ENCODE results near the gene ACSS3.

The ACSS3 gene

DNA sequence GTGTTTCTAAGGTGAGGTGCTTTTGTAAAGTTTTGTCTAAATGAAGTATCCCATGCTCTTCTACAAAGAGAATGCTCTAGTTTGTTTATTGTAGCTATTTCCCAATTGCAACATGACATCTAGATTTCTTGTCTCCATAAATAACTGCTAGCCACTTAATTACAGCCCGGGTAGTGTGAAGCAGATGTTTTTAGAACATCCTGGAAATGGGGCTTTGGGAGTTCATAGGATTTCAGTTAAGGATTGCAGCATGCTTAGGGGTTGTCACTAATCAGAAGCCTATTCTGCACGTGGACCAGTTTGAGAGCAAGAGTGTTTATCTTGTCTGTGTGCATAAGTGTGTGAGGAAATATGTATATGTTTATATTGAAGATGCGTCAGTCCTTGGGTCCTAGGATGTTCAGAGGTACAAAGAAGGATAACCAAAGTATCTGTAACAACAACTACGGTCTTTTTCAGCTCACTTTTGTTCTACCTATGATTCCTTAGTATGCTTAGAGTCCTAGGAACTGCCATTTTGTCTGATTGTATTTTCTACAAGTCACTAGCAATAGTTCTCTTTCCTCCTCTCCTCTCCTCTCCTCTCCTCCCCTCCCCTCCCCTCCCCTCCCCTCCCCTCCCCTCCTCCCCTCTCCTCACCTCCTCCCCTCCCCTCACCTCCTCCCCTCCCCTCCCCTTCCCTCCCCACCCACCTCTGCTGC is 135.3 kb downstream of the ACSS3 start:
- no peaks in the 10 kb centered on the region for H3K36me3 ChIP-seq (ENCODE audit: control insufficient read depth, insufficient read depth, low read length)
- H3K27me3 ChIP-seq (ENCODE audit: control insufficient read depth, insufficient read depth, low read length) = no peaks in the 10 kb centered on the region
- H3K4me3 ChIP-seq (ENCODE audit: low read length) = no peak overlapping the region
- H3K4me1 ChIP-seq (ENCODE audit: control insufficient read depth, insufficient read depth, low read length) = no peaks in the 10 kb centered on the region
- no peaks in the 10 kb centered on the region for H3K9me3 ChIP-seq (ENCODE audit: control insufficient read depth, low read length)
- H3K9ac ChIP-seq (ENCODE audit: low read length) = no peak overlapping the region

DNA sequence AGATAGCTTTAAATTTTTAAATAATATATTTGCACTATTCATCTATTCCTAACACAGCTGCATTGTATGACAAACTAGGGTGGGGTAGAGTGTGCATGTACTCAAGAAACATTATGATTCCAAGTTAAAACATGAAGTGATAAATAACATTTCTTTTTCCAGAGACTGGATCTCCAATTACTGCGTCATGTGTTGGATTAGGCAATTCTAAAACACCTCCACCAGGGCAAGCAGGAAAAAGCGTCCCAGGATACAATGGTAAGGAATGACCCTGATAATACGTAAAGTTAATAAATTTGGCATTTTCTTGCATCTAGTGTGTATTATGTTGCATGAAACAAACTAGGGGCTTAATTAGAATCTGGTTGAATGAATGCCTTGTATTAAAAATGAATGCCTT is 138.9 kb downstream of the ACSS3 start:
- Histone ChIP-seq H3K4me1 (ENCODE audit: control insufficient read depth, insufficient read depth, low read length) (no peaks in the 10 kb centered on the region), H3K27me3 (ENCODE audit: control insufficient read depth, insufficient read depth, low read length) (no peaks in the 10 kb centered on the region), H3K4me3 (ENCODE audit: low read length) (no peak overlapping the region), H3K9me3 (ENCODE audit: control insufficient read depth, low read length) (no peaks in the 10 kb centered on the region), H3K36me3 (ENCODE audit: control insufficient read depth, insufficient read depth, low read length) (no peaks in the 10 kb centered on the region), H3K9ac (ENCODE audit: low read length) (no peak overlapping the region)

DNA sequence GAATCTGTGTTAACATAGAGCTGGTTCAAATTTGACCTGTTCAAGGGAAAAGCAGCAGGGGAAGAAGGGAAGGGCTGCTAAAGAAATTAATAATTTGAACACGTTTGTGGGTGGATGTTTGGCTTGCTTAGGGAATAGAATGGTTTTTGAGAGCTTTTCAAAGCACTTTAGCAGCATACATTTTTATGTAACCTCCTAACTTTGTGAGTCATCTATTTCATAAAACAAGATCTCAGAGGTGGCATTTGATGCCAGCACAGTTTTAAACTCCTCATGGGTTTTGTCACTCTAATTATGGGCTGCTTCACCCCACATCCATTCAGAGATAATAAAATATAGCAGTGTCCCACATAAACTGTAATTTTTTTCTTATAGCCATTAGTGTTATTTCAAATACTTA is 143.8 kb downstream of the ACSS3 start:
- Histone ChIP-seq H3K27me3 (ENCODE audit: control insufficient read depth, insufficient read depth, low read length) (no peaks in the 10 kb centered on the region), H3K4me3 (ENCODE audit: low read length) (no peak overlapping the region), H3K4me1 (ENCODE audit: control insufficient read depth, insufficient read depth, low read length) (no peaks in the 10 kb centered on the region), H3K9ac (ENCODE audit: low read length) (no peak overlapping the region), H3K9me3 (ENCODE audit: control insufficient read depth, low read length) (no peaks in the 10 kb centered on the region), H3K36me3 (ENCODE audit: control insufficient read depth, insufficient read depth, low read length) (no peaks in the 10 kb centered on the region)

DNA sequence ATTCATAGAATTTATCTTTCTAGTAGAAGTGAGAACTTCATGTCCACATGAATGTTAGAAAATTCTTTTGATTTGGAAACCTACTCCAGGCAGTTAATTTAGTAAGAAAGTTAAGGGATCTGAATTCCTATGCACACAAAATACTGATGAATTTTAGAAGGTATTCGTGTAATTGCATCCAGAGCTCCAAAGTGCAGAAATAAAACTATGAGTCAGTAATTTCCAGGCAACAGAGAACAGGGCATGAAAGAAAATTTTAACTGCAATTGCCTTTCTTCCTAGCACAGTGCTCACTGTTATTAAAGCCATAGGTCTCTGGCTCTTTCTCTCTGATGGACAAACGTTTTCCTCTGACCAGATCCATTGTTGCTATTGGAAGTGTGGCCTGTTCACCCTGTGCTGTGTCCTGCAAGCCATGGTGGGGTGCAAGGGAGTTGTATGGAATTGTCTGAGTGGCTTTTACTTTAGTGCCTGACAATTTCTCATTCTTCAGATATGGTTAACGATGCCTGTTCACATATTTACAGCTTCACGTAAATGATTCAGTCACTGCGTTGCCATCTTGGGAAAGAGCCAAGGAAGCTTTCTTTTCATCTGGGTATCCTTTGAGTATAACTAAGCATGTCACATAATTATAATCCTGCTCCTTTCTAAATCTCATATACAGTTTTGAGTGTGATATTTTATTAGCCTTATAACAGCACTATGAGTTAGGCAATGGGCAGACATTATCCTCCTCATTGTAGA is 145.1 kb downstream of the ACSS3 start:
- Histone ChIP-seq H3K9ac (ENCODE audit: low read length) (no peak overlapping the region), H3K4me1 (ENCODE audit: control insufficient read depth, insufficient read depth, low read length) (no peaks in the 10 kb centered on the region), H3K4me3 (ENCODE audit: low read length) (no peak overlapping the region), H3K36me3 (ENCODE audit: control insufficient read depth, insufficient read depth, low read length) (no peaks in the 10 kb centered on the region), H3K27me3 (ENCODE audit: control insufficient read depth, insufficient read depth, low read length) (no peaks in the 10 kb centered on the region), H3K9me3 (ENCODE audit: control insufficient read depth, low read length) (no peaks in the 10 kb centered on the region)

DNA sequence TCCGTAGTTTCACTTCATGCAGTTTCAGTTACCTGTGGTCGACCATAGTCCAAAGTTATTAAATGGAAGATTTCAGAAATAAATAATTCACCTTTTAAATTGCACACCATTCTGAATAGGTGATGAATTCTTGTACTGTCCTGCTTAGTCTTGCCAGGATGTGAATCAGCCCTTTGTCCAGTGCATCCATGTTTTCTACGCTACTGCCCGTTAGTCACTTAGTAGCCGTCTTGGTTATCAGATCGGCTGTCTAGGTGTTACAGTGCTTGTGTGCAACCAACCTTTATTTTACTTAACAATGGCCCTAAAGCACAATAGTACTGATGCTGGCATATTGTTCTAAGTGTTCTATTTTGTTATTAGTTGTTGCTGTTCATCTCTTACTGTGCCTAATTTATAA is 146.7 kb downstream of the ACSS3 start:
- Histone ChIP-seq H3K9me3 (ENCODE audit: control insufficient read depth, low read length) (no peaks in the 10 kb centered on the region), H3K4me1 (ENCODE audit: control insufficient read depth, insufficient read depth, low read length) (no peaks in the 10 kb centered on the region), H3K4me3 (ENCODE audit: low read length) (no peak overlapping the region), H3K36me3 (ENCODE audit: control insufficient read depth, insufficient read depth, low read length) (no peaks in the 10 kb centered on the region), H3K27me3 (ENCODE audit: control insufficient read depth, insufficient read depth, low read length) (no peaks in the 10 kb centered on the region), H3K9ac (ENCODE audit: low read length) (no peak overlapping the region)

DNA sequence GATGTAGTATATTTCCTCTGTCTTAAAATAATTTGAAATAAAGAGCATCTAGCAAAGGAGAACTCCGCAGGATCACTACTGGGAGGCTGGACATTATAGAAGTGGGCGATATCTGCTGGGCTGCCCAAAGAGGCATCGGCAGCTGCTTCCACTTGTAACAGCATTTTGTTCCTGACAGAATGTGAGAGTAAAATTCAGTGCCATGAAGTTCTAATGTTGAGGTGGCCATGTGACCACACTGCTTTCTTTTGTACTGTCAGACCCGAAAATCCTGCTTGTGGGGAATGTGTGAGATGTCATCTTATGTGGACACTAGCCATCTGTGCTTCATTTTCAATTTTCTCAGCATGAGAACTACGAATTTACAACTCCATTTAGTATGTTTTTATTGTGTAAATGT is 151.9 kb downstream of the ACSS3 start:
- Histone ChIP-seq H3K36me3 (ENCODE audit: control insufficient read depth, insufficient read depth, low read length) (no peaks in the 10 kb centered on the region), H3K9me3 (ENCODE audit: control insufficient read depth, low read length) (no peaks in the 10 kb centered on the region), H3K4me1 (ENCODE audit: control insufficient read depth, insufficient read depth, low read length) (no peaks in the 10 kb centered on the region), H3K27me3 (ENCODE audit: control insufficient read depth, insufficient read depth, low read length) (no peaks in the 10 kb centered on the region), H3K9ac (ENCODE audit: low read length) (no peak overlapping the region), H3K4me3 (ENCODE audit: low read length) (no peak overlapping the region)

DNA sequence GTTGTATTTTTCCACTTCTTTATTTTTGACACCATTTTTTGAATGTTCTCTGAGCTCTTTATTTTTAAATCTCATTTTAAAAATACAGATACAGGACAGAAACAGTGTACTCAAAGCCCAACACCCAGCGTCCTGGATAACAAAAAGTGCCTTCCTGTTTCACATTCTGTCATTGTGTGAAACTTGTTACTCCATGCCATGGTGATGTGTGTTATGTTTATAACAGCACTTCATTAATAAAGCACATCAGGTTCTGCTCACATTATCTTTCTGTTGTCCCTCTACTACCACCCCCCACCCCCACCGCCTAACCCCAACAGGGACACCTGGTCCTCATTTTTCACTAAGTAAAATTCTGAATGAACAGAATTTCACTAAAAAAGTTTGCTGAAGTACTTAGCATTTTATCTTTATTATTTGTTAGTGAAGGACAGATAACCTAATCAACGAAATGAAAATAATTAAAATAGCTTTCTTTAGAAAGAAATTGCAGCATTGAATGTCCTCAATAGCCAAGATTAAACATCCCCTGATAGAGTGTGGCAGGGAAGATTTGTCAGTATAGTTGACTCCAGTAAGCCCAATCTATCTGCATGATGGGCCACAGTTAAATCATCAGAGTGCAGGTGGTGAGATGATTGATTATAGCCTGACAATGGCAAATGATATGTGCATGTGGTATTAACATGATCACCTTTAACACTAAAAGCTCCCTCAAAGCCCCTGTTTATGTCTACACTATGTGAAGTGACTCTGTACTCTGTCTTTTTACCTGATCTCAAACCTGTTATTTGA is 153.9 kb downstream of the ACSS3 start:
- Histone ChIP-seq H3K9ac (ENCODE audit: low read length) (no peak overlapping the region), H3K4me3 (ENCODE audit: low read length) (no peak overlapping the region), H3K9me3 (ENCODE audit: control insufficient read depth, low read length) (no peaks in the 10 kb centered on the region), H3K27me3 (ENCODE audit: control insufficient read depth, insufficient read depth, low read length) (no peaks in the 10 kb centered on the region), H3K4me1 (ENCODE audit: control insufficient read depth, insufficient read depth, low read length) (no peaks in the 10 kb centered on the region), H3K36me3 (ENCODE audit: control insufficient read depth, insufficient read depth, low read length) (no peaks in the 10 kb centered on the region)

DNA sequence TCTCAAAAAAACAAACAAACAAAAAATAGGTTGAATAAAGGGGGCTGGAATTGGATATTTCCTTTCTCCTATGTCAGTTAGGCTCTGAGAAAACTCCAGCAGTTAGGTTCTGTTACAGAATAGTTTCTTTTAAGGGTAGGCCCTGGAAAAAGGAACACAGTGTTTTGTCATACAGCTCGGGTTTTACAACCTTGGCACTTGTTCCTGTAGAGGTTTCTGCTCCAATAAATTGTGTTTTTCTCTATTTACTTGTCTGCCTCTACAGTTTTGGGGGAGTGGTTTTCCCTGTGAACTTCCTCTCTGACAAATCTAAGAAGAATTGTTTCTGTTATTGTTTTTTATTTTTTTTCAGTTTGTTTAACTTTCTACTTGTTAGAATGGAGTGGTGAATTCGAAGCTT is 167.6 kb downstream of the ACSS3 start:
- Histone ChIP-seq H3K9me3 (ENCODE audit: control insufficient read depth, low read length) (no peaks in the 10 kb centered on the region), H3K9ac (ENCODE audit: low read length) (no peak overlapping the region), H3K4me1 (ENCODE audit: control insufficient read depth, insufficient read depth, low read length) (no peaks in the 10 kb centered on the region), H3K27me3 (ENCODE audit: control insufficient read depth, insufficient read depth, low read length) (no peaks in the 10 kb centered on the region), H3K36me3 (ENCODE audit: control insufficient read depth, insufficient read depth, low read length) (no peaks in the 10 kb centered on the region), H3K4me3 (ENCODE audit: low read length) (no peak overlapping the region)

DNA sequence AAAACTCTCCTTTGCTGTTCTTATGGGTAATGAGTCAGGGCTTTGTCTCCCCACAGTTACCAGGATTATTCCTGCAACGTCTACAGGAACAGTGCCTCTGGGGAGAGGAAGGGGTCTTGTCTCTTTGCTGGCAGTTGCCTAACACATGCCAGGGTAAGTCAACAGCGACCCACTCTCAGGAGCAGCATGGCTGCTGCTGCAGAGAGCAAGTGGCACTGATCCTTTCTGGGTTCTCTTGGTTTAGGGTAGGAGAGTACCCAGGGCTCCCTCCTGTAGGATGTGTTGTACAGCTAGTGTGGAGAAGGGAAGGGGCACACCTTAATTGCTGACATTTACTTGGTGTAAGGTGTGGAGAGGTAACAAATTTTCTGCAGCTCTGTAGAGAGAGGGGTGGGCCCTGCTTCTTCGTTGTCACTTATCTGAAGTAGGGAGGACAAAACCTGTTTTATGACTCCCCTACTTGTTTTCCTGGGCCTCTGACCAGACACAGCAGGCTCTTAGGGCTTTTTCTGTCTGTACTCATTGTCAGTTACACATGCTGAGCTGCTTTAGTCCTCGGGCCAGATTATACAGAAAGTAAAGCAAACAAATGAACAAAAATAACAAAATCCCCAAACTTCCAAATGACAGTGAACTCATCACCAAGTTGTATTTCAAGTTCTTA is 168.2 kb downstream of the ACSS3 start:
- Histone ChIP-seq H3K27me3 (ENCODE audit: control insufficient read depth, insufficient read depth, low read length) (no peaks in the 10 kb centered on the region), H3K4me1 (ENCODE audit: control insufficient read depth, insufficient read depth, low read length) (no peaks in the 10 kb centered on the region), H3K4me3 (ENCODE audit: low read length) (no peak overlapping the region), H3K9ac (ENCODE audit: low read length) (no peak overlapping the region), H3K36me3 (ENCODE audit: control insufficient read depth, insufficient read depth, low read length) (no peaks in the 10 kb centered on the region), H3K9me3 (ENCODE audit: control insufficient read depth, low read length) (no peaks in the 10 kb centered on the region)

DNA sequence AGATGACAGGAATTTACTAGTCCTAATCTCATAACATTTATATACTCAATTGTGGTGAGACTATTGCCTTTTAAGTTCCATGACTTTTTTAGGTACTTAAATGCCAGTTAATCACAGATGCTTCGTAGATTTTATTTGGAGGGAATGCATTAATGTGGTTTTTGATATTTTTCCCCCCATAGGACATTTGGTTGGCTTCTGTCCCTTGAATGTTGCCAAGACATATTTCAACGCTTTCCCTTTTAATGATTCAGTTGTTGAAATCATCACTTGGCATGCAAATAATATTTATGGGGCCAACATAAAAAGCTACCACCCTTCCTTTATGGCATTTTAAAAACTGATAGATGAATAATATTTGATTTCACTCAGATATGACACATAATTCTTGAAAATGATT is 172.1 kb downstream of the ACSS3 start:
- Histone ChIP-seq H3K27me3 (ENCODE audit: control insufficient read depth, insufficient read depth, low read length) (no peaks in the 10 kb centered on the region), H3K9ac (ENCODE audit: low read length) (no peak overlapping the region), H3K36me3 (ENCODE audit: control insufficient read depth, insufficient read depth, low read length) (no peaks in the 10 kb centered on the region), H3K4me1 (ENCODE audit: control insufficient read depth, insufficient read depth, low read length) (no peaks in the 10 kb centered on the region), H3K9me3 (ENCODE audit: control insufficient read depth, low read length) (no peaks in the 10 kb centered on the region), H3K4me3 (ENCODE audit: low read length) (no peak overlapping the region)

DNA sequence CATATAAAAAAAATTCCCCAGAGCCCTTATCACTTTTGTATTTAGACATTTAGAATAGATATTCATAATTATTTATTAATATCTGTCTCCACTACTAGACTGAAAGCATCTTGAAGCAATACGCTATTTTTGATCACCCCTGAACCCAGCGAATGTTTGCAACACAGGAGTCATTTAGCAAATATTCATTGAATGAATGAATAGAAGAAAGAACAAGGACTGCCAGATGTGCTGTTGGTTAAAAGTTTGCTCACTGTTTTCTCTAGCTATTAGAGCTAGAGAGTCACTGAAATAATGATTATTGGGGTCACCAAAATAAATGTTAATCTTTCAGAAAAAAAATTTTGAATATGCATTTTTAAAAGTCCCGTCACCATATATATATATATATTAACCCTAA is 174.3 kb downstream of the ACSS3 start:
- Histone ChIP-seq H3K27me3 (ENCODE audit: control insufficient read depth, insufficient read depth, low read length) (no peaks in the 10 kb centered on the region), H3K4me3 (ENCODE audit: low read length) (no peak overlapping the region), H3K36me3 (ENCODE audit: control insufficient read depth, insufficient read depth, low read length) (no peaks in the 10 kb centered on the region), H3K9ac (ENCODE audit: low read length) (no peak overlapping the region), H3K4me1 (ENCODE audit: control insufficient read depth, insufficient read depth, low read length) (no peaks in the 10 kb centered on the region), H3K9me3 (ENCODE audit: control insufficient read depth, low read length) (no peaks in the 10 kb centered on the region)

DNA sequence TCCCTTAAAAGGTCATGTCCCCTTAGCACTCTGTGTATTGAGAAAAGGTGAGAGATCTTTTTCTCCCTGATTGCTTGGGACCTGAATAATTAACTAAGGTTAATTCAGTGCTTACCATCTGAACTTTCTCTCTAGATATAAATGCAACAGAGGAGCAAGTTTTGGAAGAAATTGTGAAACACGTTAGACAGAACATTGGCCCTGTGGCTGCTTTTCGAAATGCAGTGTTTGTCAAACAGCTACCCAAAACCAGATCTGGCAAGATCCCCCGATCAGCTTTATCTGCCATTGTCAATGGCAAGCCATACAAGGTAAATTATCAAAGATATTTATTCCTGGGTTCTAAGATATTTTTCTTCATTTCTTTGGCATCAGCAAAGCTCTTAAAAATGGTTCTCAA is 175.5 kb downstream of the ACSS3 start:
- Histone ChIP-seq H3K4me3 (ENCODE audit: low read length) (no peak overlapping the region), H3K27me3 (ENCODE audit: control insufficient read depth, insufficient read depth, low read length) (no peaks in the 10 kb centered on the region), H3K9me3 (ENCODE audit: control insufficient read depth, low read length) (no peaks in the 10 kb centered on the region), H3K4me1 (ENCODE audit: control insufficient read depth, insufficient read depth, low read length) (no peaks in the 10 kb centered on the region), H3K36me3 (ENCODE audit: control insufficient read depth, insufficient read depth, low read length) (no peaks in the 10 kb centered on the region), H3K9ac (ENCODE audit: low read length) (no peak overlapping the region)
